Activated CD4-positive, alpha-beta T cell treated with anti-CD3 and anti-CD28 coated beads, Interleukin-2, amount 10 ng/mL, durations not matched to agents 24 days and 14 days (primary cell): Measurements from ENCODE around the gene ARHGEF7. TPM values are rescaled to one million over a fixed set of nuclear protein-coding genes. Genes with fewer than 3 reads are reported as not detected.

Source experiments
- DNase-seq: peaks from one replicate; pipeline ENCODE4 v3.0.0; 2022
- H3K27ac Mint-ChIP-seq: one replicate; pipeline ENCODE4 v1.8.0; 2022; ENCODE audit warnings: mild to moderate bottlenecking, mixed read lengths
- H3K27me3 Mint-ChIP-seq: one replicate; pipeline ENCODE4 v1.8.0; 2022; ENCODE audit warnings: mixed read lengths
- H3K36me3 Mint-ChIP-seq: one replicate; pipeline ENCODE4 v1.8.0; 2022; ENCODE audit warnings: low read depth, mild to moderate bottlenecking, mixed read lengths
- H3K4me1 Mint-ChIP-seq: one replicate; pipeline ENCODE4 v1.8.0; 2021; ENCODE audit warnings: mixed read lengths
- H3K4me3 Mint-ChIP-seq: one replicate; pipeline ENCODE4 v1.8.0; 2022; ENCODE audit warnings: mild to moderate bottlenecking, moderate library complexity, mixed read lengths
- H3K9me3 Mint-ChIP-seq: one replicate; pipeline ENCODE4 v1.8.0; 2021; ENCODE audit warnings: mixed read lengths
- intact Hi-C: fragments of 100-400 bp; cut with micrococcal nuclease; formaldehyde crosslinking; loops from one replicate; pipeline ENCODE4 v1.15.1; 2023
- total RNA-seq: library from RNA; stranded (reverse); gene quantifications from 2 replicates; pipeline ENCODE4 v1.2.3, GENCODE V29; 2022

Gene ARHGEF7
- total RNA-seq, 1 donor from 2014 or later, result 69.3 TPM

DNA sequence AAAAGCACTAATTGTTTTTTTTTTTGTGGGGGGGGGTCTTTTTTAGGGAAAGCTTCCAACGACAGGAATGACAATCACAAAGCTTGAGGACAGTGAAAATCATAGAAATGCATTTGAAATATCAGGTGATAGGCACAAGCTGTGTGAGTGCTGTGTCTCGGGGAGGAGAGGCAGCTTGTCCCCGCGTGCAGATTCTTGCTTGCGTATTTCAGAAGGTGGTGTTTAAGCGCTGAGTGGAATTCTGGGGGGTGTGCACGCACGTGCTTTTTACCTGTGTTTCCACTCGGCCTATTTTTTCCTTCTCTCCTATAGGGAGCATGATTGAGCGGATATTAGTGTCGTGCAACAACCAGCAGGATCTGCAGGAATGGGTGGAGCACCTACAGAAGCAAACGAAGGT, 165.1 kb downstream of the ARHGEF7 start:
- H3K27ac Mint-ChIP-seq, result no peak overlapping the region
- H3K27me3 Mint-ChIP-seq, result no peaks in the 10 kb centered on the region
- H3K9me3 Mint-ChIP-seq, result no peaks in the 10 kb centered on the region
- no peak overlapping the region for H3K4me3 Mint-ChIP-seq
- peaks cover 20% of the 10 kb centered on the region for H3K4me1 Mint-ChIP-seq
- intact Hi-C loops, result no loop called here
- peaks cover 59% of the 10 kb centered on the region for H3K36me3 Mint-ChIP-seq
- no peak for DNase-seq

DNA sequence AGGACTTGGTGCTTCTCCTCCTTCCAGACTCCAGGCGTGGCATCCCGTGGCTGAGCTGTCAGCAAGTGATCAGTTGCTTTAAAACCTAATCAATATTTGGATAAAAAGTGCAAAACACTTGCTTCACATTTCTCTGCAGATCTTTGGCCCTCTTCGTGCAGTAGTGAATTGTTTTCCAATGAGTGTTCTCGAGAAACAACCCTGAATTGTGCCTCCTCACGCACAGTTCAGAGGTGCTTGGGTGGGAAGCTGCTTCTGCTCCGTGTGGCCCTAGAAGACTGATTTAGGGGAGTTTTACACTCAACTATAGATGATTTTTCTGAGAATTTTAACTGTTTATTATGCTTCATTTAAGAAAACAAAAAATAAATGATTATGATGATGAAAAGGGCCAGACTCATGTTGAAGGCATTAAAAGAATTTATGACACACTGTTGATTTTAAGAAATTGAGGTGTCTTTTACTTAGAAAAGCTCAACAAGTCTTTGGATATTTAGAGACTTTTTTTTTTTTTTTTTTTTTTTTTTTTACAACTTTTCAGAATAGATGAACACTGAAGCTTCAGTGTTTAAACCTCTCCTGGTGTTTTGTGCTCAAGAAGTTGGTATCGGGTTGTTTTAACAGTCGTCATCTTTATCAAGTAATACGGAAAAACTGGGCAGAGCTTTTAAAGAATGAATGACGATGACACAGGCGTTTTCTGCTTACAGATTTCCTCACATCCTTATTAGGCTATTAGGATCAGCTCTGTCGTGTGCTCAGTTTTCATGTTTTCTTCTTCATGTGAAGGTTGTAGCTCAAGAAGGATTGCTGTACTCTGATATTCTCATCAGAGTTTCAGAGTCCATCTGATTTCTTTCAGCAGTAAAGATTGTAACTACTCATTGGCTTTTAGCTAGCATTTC, 165.8 kb downstream of the ARHGEF7 start:
- peaks cover 14% of the 10 kb centered on the region for H3K4me1 Mint-ChIP-seq
- no peak overlapping the region for H3K4me3 Mint-ChIP-seq
- H3K36me3 Mint-ChIP-seq, result peaks cover 56% of the 10 kb centered on the region
- no peaks in the 10 kb centered on the region for H3K9me3 Mint-ChIP-seq
- no peak for DNase-seq
- H3K27ac Mint-ChIP-seq, result peak overlapping the region; percentile 45
- intact Hi-C loops, result no loop called here
- no peaks in the 10 kb centered on the region for H3K27me3 Mint-ChIP-seq

DNA sequence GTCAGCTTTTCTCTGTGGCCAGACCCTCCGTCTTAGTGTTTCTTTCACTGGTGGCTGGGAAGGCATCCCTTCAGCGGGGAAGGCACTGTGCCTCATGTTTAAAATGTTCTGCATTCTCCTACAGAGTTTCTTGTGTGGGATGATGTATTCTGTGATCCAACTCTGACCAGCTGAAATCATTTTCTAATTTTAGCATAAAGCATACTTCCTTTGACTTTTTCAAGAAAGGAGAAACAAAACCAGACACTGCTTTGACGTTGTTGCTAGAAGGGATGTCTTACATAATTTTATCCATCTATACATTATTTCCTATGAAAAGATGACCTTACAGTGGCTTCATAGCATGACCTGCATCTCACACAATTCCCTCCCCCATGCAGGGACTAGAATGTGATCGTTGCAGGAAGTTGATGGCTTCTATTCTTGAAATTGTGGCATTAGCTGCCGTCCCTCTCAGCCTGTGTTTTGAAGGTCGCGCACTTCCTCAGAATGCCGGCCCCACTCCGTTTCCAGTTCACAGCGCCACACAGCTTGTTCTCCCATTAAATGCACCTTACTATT, 166.7 kb downstream of the ARHGEF7 start:
- Mint-ChIP-seq H3K27ac (no peak overlapping the region), H3K36me3 (peaks cover 57% of the 10 kb centered on the region), H3K4me3 (no peak overlapping the region), H3K27me3 (no peaks in the 10 kb centered on the region), H3K4me1 (peaks cover 7% of the 10 kb centered on the region), H3K9me3 (no peaks in the 10 kb centered on the region)
- intact Hi-C loops, result no loop called here
- DNase-seq, result no peak

DNA sequence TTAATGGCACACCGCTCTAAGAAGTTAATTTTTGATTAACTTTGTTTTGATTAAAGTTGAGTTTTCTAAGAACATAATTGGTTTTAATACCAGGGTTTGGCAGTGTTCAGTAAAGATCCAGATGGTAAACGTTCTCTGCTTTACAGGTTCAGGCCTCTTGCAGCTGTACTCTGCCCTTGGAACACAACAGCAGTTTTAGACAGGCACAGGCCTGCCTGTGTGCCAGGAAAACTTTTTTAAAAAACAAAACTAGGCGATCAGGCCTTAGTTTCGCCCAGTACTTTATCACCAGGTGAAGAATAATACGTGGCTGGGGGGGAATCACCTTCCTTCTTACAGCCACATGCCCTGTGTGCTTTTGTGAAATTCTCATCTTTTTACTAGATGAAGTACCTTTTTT, 167.3 kb downstream of the ARHGEF7 start:
- intact Hi-C loops, result no loop called here
- Mint-ChIP-seq H3K4me1 (peaks cover 6% of the 10 kb centered on the region), H3K27me3 (no peaks in the 10 kb centered on the region), H3K27ac (no peak overlapping the region), H3K9me3 (no peaks in the 10 kb centered on the region), H3K36me3 (peaks cover 57% of the 10 kb centered on the region), H3K4me3 (no peak overlapping the region)
- no peak for DNase-seq

DNA sequence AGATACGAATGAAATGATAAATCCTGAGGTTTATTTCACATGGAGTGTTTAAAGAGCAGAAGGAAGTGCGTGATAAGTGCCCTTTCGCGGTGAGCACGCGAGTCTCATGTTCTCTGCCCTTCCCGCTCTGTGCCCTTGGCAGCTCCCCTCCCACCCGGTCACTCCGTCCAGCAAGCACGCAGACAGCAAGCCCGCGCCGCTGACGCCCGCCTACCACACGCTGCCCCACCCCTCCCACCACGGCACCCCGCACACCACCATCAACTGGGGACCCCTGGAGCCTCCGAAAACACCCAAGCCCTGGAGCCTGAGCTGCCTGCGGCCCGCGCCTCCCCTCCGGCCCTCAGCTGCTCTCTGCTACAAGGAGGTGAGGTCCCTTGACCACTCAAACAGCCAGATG, 167.9 kb downstream of the ARHGEF7 start:
- DNase-seq, result no peak
- Mint-ChIP-seq H3K4me3 (no peak overlapping the region), H3K27me3 (no peaks in the 10 kb centered on the region), H3K36me3 (peaks cover 56% of the 10 kb centered on the region), H3K27ac (no peak overlapping the region), H3K4me1 (peaks cover 2% of the 10 kb centered on the region), H3K9me3 (no peaks in the 10 kb centered on the region)
- intact Hi-C loops, result no loop called here

DNA sequence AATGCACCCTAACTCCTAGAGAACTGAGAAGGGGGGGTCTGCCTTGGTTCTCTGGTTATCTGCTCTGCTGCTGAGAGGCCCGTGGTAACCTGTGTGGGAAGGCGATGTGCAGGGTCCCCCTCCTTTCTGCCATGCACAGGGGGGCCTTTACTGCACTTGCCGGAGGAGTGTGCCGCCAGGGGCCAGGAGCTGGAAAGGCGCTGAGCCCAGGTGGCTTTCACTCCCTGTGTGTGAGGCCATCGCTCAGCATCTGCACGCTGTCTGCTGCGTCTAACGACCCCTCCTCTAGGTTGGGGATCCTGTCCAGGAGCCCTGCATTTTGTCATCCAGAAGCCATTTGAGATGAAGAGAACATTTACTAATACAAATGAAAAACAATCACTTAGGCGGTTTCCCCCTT, 168.3 kb downstream of the ARHGEF7 start:
- Mint-ChIP-seq H3K27ac (no peak overlapping the region), H3K36me3 (peaks cover 52% of the 10 kb centered on the region), H3K4me3 (no peak overlapping the region), H3K4me1 (peaks cover 2% of the 10 kb centered on the region), H3K27me3 (no peaks in the 10 kb centered on the region), H3K9me3 (no peaks in the 10 kb centered on the region)
- intact Hi-C loops, result no loop called here
- DNase-seq, result no peak

DNA sequence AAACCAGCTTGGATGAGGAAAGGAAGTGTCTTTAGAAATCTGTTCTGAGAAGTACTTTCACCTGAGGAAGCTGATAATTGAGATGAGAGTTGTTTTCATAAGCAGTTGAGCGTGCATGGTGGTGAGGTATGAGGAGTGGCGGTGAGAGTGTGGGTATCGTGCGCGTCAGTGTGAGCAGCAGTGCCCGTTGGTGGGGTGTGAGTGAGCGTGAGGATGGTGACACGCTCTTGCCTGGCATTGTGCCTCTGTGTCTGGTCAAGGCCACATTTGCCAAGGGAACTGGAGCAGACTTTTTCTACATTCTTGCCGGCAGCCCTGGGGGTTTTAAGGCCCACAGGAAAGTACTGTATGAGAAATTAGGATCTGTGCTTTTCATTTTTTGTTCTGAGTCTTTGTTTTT, 168.9 kb downstream of the ARHGEF7 start:
- Mint-ChIP-seq H3K27ac (no peak overlapping the region), H3K4me1 (peaks cover 2% of the 10 kb centered on the region), H3K36me3 (peaks cover 48% of the 10 kb centered on the region), H3K27me3 (no peaks in the 10 kb centered on the region), H3K9me3 (no peaks in the 10 kb centered on the region), H3K4me3 (no peak overlapping the region)
- intact Hi-C loops, result no loop called here
- DNase-seq, result no peak

DNA sequence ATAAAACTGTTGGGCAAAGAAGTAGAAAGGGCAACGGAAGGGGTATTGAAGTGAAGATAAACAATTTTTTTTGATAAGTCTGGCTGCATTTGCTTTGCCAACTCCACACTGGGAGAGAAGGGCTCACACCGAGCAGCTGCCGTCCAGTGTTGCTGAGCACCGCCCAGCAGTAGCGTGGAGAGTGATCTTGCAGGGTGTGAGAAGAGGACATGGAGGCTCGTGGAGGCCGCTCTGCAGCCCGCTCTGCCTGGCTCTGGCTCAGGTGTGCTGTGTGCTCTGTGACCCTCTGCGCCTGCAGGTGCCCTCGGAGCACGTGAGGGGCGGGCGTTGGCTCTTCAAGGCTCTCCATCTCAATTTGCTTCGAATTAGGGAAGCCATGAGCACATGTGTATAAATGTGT, 169.5 kb downstream of the ARHGEF7 start:
- DNase-seq, result no peak
- Mint-ChIP-seq H3K36me3 (peaks cover 52% of the 10 kb centered on the region), H3K27me3 (no peaks in the 10 kb centered on the region), H3K4me1 (peaks cover 2% of the 10 kb centered on the region), H3K4me3 (no peak overlapping the region), H3K27ac (no peak overlapping the region), H3K9me3 (no peaks in the 10 kb centered on the region)
- intact Hi-C loops, result no loop called here

DNA sequence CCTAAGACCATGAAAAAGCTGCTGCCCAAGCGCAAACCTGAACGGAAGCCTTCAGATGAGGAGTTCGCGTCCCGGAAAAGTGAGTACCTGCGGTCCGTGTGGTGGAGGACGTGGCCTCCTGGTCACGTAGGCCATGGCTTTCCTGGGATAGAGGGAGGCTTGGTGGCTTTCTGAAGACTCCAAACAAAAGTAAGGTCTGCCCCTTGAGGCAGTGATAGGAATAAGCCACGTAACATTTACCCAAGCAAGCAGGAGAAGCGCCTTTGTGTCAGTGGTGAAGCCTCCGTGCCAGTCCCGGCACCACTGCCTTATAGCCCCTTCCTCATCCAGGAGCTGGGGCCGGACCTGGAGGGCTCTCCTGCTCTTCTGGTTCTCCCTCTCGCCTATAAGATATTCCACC, 171.1 kb downstream of the ARHGEF7 start:
- H3K4me3 Mint-ChIP-seq, result no peak overlapping the region

DNA sequence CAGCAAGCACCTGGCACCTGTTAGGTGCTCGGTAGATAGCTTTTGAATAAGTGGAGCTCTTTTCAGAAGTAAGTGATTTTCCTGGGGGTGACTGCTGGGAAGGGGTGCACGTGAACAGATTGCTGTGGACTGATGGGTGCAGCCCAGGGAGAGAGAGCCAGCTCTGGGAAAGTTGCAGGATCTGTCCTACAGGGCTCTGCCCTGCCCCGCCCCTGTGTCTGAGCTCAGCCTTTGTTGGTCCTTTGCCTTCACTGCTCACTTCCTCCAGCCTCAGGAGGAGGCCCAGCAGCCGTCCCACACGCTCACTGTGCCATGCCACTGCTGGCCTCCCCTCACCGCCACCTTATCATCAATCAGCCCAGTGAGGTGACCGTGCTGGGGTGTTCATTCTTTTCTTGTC, 171.6 kb downstream of the ARHGEF7 start:
- no peaks in the 10 kb centered on the region for H3K27me3 Mint-ChIP-seq
- no peaks in the 10 kb centered on the region for H3K9me3 Mint-ChIP-seq
- no peak for DNase-seq
- intact Hi-C loops, result no loop called here
- H3K4me3 Mint-ChIP-seq, result no peak overlapping the region
- H3K36me3 Mint-ChIP-seq, result peaks cover 47% of the 10 kb centered on the region
- no peak overlapping the region for H3K27ac Mint-ChIP-seq
- peaks cover 2% of the 10 kb centered on the region for H3K4me1 Mint-ChIP-seq

More for the DNA sequence above, 171.1 kb downstream of the ARHGEF7 start:
- no peak for DNase-seq
- H3K4me1 Mint-ChIP-seq, result peaks cover 2% of the 10 kb centered on the region
- H3K27ac Mint-ChIP-seq, result no peak overlapping the region
- intact Hi-C loops, result no loop called here
- no peaks in the 10 kb centered on the region for H3K27me3 Mint-ChIP-seq
- peaks cover 50% of the 10 kb centered on the region for H3K36me3 Mint-ChIP-seq
- H3K9me3 Mint-ChIP-seq, result no peaks in the 10 kb centered on the region

DNA sequence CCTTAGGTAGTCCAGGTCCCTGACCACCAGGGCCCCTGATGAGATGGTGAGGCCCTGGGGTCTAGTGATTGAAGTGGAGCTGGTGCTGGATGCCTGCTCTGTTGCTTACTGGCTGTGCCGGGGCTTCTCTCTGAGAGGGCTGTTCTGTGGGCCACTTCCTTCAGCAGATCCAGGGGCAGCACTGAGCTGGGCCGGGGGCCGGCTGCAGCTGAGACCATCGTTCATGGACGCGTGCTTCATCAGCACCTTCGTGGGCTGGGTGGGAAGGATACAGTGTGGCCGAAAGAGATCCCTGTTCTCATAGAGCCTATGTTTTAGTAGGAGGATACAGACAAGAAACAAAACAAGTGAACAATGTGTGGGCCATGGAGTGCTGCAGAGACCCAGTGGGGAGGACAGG, 172.1 kb downstream of the ARHGEF7 start:
- intact Hi-C loops, result no loop called here
- no peaks in the 10 kb centered on the region for H3K27me3 Mint-ChIP-seq
- peaks cover 50% of the 10 kb centered on the region for H3K36me3 Mint-ChIP-seq
- H3K9me3 Mint-ChIP-seq, result no peaks in the 10 kb centered on the region
- no peak overlapping the region for H3K4me3 Mint-ChIP-seq
- H3K27ac Mint-ChIP-seq, result peak overlapping the region; percentile 8
- no peak for DNase-seq
- H3K4me1 Mint-ChIP-seq, result peaks cover 2% of the 10 kb centered on the region

DNA sequence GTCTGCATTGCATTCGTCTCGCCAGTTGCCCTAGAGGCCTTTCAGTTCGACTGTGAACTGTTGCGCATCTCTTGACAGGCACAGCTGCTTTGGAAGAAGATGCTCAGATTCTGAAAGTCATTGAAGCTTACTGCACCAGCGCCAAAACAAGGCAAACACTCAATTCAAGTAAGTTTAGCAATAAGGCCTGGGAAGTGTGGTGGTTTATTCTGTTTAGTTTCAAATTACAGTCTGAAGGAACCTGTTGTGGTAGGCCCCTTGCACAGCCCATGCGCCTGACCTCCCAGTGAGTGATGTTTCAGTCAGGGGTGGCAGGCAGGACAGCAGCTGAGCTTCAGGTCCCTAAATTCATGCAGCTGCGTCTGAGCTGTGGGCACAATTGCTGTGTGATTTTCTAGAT, 173.2 kb downstream of the ARHGEF7 start:
- peaks cover 2% of the 10 kb centered on the region for H3K4me1 Mint-ChIP-seq
- H3K4me3 Mint-ChIP-seq, result no peak overlapping the region
- H3K36me3 Mint-ChIP-seq, result peaks cover 52% of the 10 kb centered on the region
- H3K9me3 Mint-ChIP-seq, result no peaks in the 10 kb centered on the region
- H3K27me3 Mint-ChIP-seq, result no peaks in the 10 kb centered on the region
- intact Hi-C loops, result no loop called here
- no peak overlapping the region for H3K27ac Mint-ChIP-seq
- no peak for DNase-seq

DNA sequence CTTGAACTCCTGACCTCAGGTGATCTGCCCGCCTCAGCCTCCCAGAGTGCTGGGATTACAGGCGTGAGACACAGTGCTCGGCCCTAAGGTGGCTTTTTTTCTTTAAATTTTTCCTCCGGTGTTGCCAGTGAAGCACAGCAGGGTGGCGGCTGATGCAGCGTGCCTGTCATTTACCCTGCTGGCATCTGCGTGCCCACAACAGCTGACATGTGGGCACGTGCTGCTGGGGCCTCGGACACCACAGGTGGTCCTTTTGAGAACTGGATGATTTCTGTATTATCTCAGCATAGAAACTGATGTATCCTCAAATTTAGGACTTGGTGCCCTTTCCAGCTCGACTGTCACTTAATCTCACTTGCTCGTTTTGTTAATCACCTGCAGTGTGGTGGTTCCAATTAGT, 174.1 kb downstream of the ARHGEF7 start:
- Mint-ChIP-seq H3K9me3 (no peaks in the 10 kb centered on the region), H3K27me3 (no peaks in the 10 kb centered on the region), H3K4me1 (no peaks in the 10 kb centered on the region), H3K36me3 (peaks cover 49% of the 10 kb centered on the region), H3K27ac (no peak overlapping the region), H3K4me3 (no peak overlapping the region)
- intact Hi-C loops, result no loop called here
- no peak for DNase-seq

DNA sequence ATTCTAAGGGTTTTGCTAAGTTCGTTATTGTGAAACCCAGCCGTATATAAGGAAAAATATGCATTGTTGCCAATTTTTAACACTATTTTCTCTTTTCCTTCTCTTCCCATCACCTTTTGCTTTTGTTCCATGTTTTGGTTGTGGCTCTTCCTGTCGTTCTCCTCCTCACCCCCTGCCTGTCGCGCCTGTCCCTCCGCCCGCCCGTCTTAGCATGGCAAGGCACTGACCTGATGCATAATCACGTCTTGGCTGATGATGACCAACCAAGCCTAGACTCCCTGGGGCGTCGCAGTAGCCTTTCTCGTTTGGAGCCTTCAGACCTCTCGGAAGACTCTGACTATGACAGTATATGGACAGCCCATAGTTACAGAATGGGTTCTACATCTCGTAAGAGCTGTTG, 176.8 kb downstream of the ARHGEF7 start:
- intact Hi-C loops, result no loop called here
- Mint-ChIP-seq H3K9me3 (no peaks in the 10 kb centered on the region), H3K4me3 (no peak overlapping the region), H3K27ac (no peak overlapping the region), H3K27me3 (no peaks in the 10 kb centered on the region), H3K36me3 (peaks cover 38% of the 10 kb centered on the region), H3K4me1 (peaks cover 8% of the 10 kb centered on the region)
- no peak for DNase-seq
